Inferior parietal cortex (tissue), 1 donor: ENCODE data around the gene SIN3A.
"Not testable (repeated sequence)": the region's sequence is repeated elsewhere in the genome, so short reads cannot be mapped to it uniquely, and the experiment has no call there.

Experiments
- DNase-seq: peaks from one replicate; pipeline ENCODE4 v3.0.0-alpha.2; 2016; ENCODE audit errors: extremely low spot score

SIN3A gene

DNA sequence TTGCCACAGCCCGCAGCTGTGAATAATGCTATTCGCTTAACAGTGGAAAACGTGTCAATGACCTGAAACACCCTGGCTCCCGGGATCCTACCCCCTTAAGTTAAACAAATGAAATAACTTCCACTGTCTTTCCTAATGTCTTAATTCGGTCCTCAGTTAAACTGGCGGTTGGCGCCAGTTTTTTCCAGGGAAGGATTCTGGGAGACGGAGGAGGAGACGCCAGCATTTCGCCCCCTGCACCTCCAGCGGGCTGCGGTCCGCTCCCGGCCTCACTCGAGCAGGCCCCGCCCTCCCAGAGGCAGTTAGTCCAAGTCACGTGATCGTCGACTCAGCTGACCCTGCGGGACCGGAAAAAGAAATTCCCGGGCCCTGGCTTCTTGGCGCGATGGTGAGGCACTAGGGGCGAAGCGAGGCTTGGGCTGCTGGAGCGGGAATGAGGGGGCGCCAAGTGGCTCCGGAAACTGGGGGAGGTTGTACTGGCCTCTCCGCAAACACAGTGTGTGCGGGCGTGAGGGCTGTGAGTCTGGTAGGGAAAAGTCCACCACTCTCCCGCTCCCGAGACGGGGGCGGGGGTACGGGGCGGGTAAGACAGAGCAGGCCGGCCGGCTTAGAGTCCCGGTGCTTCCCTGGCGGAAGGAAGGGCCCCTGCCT lies 115.7 kb downstream of the SIN3A start, which contains the start of gene COMMD4:
Gene COMMD4, plus strand, starts transcription at position 359 of the 651 bp plus-strand sequence. Its CDS starts 27 bp downstream, at position 386.
- peak; percentile 98 for DNase-seq

DNA sequence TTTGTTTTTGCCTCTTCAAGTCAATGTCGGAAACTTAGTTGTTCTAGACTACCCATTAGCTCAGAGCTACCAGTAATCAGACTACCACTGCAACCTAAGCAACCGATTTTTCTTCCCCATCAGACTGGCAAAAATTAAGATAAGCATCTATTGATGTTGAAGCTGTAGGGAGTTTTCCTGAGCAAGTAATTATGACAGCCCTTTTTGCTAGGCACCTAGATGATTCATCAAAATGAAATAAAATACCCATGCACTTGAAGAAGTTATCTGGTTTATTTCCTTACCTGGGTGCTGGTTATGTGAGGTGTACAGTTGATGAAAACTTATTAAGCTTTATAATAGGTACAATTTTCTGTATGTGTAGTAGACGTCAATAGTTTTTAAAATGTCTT lies 116.2 kb downstream of the SIN3A start:
- DNase-seq: no peak

DNA sequence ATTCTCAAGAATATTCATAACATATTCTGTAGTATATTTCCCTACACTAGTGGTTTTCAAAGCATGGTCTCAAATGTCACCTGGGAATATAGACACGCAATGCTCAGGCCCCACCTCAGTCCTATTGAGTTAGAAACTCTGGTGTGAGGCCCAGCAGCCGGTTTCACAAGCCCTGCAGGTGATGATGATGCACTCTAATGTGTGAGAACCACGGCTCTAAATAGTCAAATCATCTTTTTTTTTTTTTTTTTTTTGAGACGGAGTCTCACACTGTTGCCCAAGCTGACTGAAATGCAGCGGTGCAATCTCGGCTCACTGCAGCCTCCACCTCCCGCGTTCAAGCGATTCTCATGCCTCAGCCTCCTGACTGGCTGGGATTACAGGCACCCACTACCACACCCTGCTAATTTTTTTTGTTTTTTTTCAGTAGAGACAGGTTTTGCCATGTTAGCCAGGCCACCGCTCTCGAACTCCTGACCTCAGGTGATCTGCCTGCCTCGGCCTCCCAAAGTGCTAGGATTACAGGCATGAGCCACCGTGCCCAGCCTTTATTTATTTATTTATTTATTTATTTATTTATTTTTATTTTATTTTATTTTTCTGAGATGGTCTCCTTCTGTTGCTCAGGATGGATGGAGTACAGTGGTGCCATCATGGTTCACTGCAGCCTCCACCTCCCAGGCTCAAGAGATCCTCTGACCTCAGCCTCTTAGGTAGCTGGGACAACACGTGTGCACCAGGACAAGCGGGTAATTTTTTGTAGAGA lies 117.7 kb downstream of the SIN3A start:
- not testable (repeated sequence) for DNase-seq

DNA sequence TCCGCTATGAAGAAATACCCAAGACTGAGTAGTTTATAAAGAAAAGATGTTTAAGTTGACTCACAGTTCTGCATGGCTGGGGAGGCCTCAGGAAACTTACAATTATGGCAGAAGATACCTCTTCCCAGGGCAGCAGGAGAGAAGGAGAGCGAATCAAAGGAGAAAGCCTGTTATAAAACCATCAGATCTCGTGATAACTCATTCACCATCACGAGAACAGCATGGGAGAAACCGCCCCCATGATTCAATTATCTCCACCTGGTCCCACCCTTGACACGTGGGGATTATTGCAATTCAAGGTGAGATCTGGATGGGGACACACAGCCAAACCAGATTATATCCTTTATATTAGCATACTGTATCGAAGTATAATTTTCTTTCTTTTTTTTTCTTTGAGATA lies 119.4 kb downstream of the SIN3A start:
- not testable (repeated sequence) for DNase-seq

DNA sequence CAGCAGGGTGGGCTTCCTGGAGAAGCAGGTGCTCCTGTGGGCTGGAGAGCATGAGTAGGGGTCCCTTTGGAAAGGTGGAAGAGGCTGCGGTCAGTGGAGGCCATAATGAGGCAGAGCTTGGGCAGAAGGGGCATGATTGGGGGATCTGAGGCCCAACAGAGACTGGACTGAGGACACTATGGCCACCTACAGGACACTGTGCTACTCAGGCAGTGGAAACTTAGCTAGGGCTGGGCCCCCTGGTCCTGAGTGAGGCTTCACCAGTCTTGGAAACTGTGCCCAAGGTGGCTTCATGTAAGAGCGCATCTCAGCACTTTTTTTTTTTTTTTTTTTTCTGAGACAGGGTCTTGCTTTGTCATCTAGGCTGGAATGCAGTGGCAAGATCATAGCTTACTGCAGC lies 121.9 kb downstream of the SIN3A start:
- DNase-seq: no peak

DNA sequence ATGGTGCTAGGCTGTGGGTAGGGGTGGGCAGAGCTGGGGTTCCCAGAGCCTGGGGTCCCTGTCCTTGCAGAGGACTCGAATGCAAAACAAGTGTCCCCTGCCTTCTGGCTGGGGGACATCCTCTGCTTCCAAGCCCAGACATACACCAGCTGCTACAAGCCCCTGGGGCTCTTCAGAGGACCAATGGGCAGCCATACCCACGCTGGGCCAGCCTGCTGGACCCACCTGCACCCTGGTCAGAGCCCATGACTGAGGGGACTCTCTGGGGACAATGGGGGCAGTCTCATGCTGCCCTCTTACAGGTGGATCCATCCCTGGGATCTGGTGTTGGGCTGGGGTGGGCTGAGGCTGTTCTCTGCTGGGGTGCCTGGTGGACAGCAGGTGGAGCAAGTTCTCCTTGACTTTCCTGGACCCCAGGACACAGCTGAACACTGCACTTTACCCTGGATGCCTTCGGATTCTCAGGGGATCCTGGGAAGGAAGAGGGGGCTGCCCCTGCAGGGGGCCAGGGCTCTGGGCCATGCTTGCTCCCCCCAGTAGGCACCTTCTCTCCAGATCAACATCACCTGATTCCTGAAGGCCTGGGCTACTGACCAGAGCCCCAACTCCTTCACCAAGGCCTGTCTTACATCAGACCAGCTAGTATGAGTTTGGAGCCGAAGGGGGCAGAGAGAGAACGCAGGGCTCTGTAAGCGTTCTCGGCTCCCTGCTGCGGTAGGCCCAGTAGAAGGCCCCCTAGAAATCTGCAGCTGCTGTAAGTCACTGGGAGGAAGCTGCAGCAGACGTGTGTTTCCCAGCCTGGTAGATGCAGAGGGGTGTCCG lies 122.8 kb downstream of the SIN3A start:
- DNase-seq: no peak

DNA sequence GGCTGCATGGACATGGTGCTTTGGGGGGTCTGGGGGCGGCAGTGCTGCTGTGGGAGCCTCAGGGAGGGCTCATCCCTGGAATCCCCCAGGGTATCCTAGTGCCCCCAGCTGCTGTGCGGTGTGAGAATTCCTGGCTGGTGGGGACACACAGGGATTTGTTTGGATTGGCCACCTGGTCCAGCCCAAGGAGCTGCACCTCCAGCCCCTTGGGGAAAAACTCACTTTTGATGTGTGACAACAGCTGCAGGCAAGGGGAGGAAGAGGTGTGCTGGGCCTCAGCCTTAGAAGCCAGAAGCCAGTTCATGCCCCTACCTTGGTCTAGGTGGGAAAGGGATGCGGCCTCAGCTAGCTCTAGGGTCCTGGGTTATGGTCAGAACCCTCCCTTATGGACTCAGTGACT lies 124.0 kb downstream of the SIN3A start:
- DNase-seq: no peak

DNA sequence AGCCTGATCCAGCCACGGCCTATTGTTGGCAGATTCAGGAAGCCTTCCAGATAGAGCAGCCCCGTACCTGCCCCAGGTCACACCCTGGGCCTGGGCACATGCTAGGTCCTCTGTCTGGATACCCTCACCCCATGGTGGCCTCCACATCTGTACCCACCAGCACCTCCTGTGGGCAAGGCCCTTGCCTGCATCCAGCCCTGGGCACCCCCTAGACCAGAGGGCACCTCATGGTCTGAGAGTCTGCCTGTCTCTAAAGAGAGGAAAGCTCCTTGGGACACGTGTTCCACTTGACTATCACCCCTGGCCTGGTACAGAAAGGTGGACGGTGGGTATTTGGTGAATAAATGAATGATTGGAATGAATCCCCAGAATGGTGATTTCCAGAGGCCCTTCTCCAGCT lies 124.5 kb downstream of the SIN3A start:
- DNase-seq: no peak

DNA sequence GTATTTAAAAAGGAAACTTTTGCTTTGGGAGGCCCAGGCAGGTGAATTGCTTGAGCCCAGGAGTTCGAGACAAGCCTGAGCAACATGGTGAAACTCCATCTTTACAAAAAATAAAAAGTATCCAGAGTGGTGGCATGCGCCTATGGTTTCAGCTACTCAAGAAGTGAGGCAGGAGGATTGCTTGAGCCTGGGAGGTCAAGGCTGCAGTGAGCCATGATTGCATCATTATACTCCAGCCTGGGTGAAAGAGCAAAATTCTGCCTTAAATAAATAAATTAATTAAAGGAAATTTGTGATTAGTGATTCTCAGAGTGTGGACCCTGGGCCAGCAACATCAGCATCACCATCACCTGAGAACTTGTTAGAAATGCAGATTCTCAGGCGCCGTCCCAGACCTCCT lies 125.6 kb downstream of the SIN3A start:
- DNase-seq: no peak

DNA sequence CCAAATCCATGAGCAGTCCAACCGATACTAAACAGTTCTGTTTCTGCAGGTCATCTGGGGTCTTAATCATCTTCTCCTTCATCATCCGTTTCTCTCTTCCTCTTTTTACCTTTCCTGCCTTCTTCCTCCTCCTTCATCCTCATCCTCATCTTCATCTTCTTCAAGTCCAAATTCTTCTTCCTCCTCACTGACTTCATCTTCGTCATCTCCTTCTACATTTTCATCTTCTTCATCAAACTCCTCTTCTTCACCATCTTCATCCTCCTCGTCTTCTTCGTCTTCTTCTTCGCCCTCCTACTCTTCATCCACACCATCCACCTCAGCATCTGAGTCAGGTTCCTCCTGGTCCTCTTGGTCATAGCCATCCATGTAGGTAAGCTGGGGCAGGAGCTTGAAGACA lies 129.8 kb downstream of the SIN3A start:
- DNase-seq: no peak
